ENCODE results near the gene ZBTB7C. TPM values are rescaled to one million over a fixed set of nuclear protein-coding genes. Genes with fewer than 3 reads are reported as not detected.

The ZBTB7C gene
- total RNA-seq, 1 experiment from 2014 or later = 0.18 TPM

DNA sequence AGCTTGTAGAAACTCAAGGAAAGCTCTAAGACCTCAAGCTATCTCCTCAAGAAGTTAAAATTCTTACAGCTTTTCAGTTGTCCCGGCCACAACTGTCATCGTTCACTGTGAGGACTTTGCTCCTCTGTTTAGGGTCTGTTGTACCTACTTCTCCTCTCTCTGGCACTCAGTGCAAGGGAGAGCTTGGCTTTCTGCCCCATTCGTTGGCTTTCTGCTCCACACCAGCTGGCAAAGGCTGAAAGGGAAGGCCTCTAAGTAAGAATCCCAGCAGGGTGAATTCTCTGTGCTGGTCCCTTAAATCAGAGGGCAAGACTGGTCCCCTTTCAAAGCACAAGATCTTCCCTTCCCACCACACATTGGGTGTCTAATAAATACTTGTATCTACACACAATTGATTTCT is 17.3 kb downstream of the ZBTB7C start:
- no peak overlapping the region for H3K4me3 Mint-ChIP-seq (ENCODE audit: unreplicated experiment)
- CTCF ChIA-PET = no interaction called here
- no peaks in the 10 kb centered on the region for H3K36me3 ChIP-seq (ENCODE audit: control insufficient read depth, insufficient read depth, low read length)
- H3K9me3 Mint-ChIP-seq (ENCODE audit: unreplicated experiment) = no peaks in the 10 kb centered on the region
- peaks cover 9% of the 10 kb centered on the region for H3K27me3 Mint-ChIP-seq (ENCODE audit: insufficient read depth, unreplicated experiment)
- no peaks in the 10 kb centered on the region for H3K9me3 ChIP-seq
- POLR2A ChIA-PET = no interaction called here
- H3K36me3 Mint-ChIP-seq (ENCODE audit: insufficient read depth, unreplicated experiment) = no peaks in the 10 kb centered on the region
- intact Hi-C loops (cut with micrococcal nuclease; ENCODE audit: unreplicated experiment) = no loop called here
- no peaks in the 10 kb centered on the region for H3K4me1 ChIP-seq
- no peak for DNase-seq
- no TSS peak for BruUV-seq (replicated peaks)
- no peak overlapping the region for H3K27ac Mint-ChIP-seq (ENCODE audit: unreplicated experiment)
- H3K4me1 Mint-ChIP-seq (ENCODE audit: low read depth, unreplicated experiment) = no peaks in the 10 kb centered on the region
- TF ChIP-seq, protein P1, sequence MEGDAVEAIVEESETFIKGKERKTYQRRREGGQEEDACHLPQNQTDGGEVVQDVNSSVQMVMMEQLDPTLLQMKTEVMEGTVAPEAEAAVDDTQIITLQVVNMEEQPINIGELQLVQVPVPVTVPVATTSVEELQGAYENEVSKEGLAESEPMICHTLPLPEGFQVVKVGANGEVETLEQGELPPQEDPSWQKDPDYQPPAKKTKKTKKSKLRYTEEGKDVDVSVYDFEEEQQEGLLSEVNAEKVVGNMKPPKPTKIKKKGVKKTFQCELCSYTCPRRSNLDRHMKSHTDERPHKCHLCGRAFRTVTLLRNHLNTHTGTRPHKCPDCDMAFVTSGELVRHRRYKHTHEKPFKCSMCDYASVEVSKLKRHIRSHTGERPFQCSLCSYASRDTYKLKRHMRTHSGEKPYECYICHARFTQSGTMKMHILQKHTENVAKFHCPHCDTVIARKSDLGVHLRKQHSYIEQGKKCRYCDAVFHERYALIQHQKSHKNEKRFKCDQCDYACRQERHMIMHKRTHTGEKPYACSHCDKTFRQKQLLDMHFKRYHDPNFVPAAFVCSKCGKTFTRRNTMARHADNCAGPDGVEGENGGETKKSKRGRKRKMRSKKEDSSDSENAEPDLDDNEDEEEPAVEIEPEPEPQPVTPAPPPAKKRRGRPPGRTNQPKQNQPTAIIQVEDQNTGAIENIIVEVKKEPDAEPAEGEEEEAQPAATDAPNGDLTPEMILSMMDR (IDR thresholded peaks at IDR 0.05; ENCODE audit: insufficient read depth in 1 of 2, low read depth in 1 of 2, low read length in 1 of 2, severe bottlenecking in 1 of 2, unreplicated experiment in 1 of 2) = no peak
- no peak overlapping the region for H3K4me3 ChIP-seq (ENCODE audit: low read depth, low read length)
- no peaks in the 10 kb centered on the region for H3K27me3 ChIP-seq (replicated peaks; ENCODE audit: control insufficient read depth, insufficient read depth, low read length)

DNA sequence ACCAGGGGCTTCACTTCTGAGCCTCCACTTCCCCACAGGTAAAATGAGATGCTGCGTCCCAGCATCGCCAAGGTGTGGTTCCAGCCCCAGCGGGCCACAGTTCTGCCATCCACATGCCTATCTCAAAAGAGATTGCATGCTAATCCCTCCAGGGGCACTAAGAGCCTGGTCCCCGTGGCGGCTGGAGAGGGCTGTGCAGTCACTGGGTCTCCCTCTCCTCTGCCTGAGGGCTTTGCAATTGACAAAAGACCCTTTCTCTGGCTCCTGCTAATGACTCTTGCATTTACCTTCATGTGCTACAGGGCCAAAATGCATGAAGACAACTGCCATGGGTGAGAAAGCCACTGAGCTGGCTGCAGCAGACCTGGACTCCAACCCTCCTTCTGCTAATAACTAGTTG is 18.5 kb downstream of the ZBTB7C start:
- BruUV-seq (replicated peaks) = no TSS peak
- no peaks in the 10 kb centered on the region for H3K4me1 Mint-ChIP-seq (ENCODE audit: low read depth, unreplicated experiment)
- no peaks in the 10 kb centered on the region for H3K9me3 Mint-ChIP-seq (ENCODE audit: unreplicated experiment)
- intact Hi-C loops (cut with micrococcal nuclease; ENCODE audit: unreplicated experiment) = no loop called here
- H3K36me3 ChIP-seq (ENCODE audit: control insufficient read depth, insufficient read depth, low read length) = no peaks in the 10 kb centered on the region
- H3K27me3 ChIP-seq (replicated peaks; ENCODE audit: control insufficient read depth, insufficient read depth, low read length) = no peaks in the 10 kb centered on the region
- no peak overlapping the region for H3K27ac Mint-ChIP-seq (ENCODE audit: unreplicated experiment)
- H3K27me3 Mint-ChIP-seq (ENCODE audit: insufficient read depth, unreplicated experiment) = peaks cover 11% of the 10 kb centered on the region
- no peaks in the 10 kb centered on the region for H3K36me3 Mint-ChIP-seq (ENCODE audit: insufficient read depth, unreplicated experiment)
- no peaks in the 10 kb centered on the region for H3K4me1 ChIP-seq
- TF ChIP-seq, protein P1 (IDR thresholded peaks at IDR 0.05; ENCODE audit: insufficient read depth in 1 of 2, low read depth in 1 of 2, low read length in 1 of 2, severe bottlenecking in 1 of 2, unreplicated experiment in 1 of 2) = no peak
- CTCF ChIA-PET = no interaction called here
- POLR2A ChIA-PET = no interaction called here
- no peak for DNase-seq
- H3K4me3 Mint-ChIP-seq (ENCODE audit: unreplicated experiment) = no peak overlapping the region
- H3K4me3 ChIP-seq (ENCODE audit: low read depth, low read length) = no peak overlapping the region
- no peaks in the 10 kb centered on the region for H3K9me3 ChIP-seq

DNA sequence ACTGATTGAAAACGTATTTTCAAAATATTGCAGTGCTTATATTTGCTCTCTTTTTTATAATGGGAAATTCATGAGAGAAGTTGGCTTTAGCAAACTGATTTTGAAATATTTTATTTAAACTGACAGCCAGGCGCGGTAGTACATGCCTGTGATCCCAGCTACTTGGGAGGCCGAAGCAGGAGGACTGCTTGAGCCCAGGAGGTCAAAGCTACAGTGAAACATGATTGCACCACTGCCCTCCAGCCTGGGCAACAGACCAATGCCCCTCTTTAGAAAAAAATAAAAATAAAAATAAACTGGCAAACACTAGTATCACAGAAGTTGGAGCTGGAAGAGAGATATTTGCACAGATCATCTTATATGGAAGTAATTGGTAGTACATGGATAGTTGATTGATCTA is 20.7 kb downstream of the ZBTB7C start:
- Mint-ChIP-seq H3K9me3 (ENCODE audit: unreplicated experiment) (no peaks in the 10 kb centered on the region), H3K4me3 (ENCODE audit: unreplicated experiment) (no peak overlapping the region), H3K4me1 (ENCODE audit: low read depth, unreplicated experiment) (no peaks in the 10 kb centered on the region), H3K36me3 (ENCODE audit: insufficient read depth, unreplicated experiment) (no peaks in the 10 kb centered on the region), H3K27ac (ENCODE audit: unreplicated experiment) (no peak overlapping the region), H3K27me3 (ENCODE audit: insufficient read depth, unreplicated experiment) (peaks cover 8% of the 10 kb centered on the region)
- intact Hi-C loops (cut with micrococcal nuclease; ENCODE audit: unreplicated experiment) = no loop called here
- CTCF ChIA-PET = no interaction called here
- Histone ChIP-seq H3K4me3 (ENCODE audit: low read depth, low read length) (no peak overlapping the region), H3K27me3 (replicated peaks; ENCODE audit: control insufficient read depth, insufficient read depth, low read length) (no peaks in the 10 kb centered on the region), H3K36me3 (ENCODE audit: control insufficient read depth, insufficient read depth, low read length) (no peaks in the 10 kb centered on the region), H3K4me1 (no peaks in the 10 kb centered on the region), H3K9me3 (no peaks in the 10 kb centered on the region)
- POLR2A ChIA-PET = no interaction called here
- TF ChIP-seq, protein P1 (IDR thresholded peaks at IDR 0.05; ENCODE audit: insufficient read depth in 1 of 2, low read depth in 1 of 2, low read length in 1 of 2, severe bottlenecking in 1 of 2, unreplicated experiment in 1 of 2) = no peak
- BruUV-seq (replicated peaks) = no TSS peak
- no peak for DNase-seq
